Measurements from ENCODE around the gene TRH. TPM values are rescaled to one million over a fixed set of nuclear protein-coding genes. Genes with fewer than 3 reads are reported as not detected.
"Not testable (repeated sequence)": the region's sequence is repeated elsewhere in the genome, so short reads cannot be mapped to it uniquely, and the experiment has no call there.

TRH gene
- polyA plus RNA-seq, 2 donors, result not detected

GRCh38 chr3:129992781-129993180, 18.3 kb downstream of the TRH start:
- Histone ChIP-seq H3K27me3 (ENCODE audit: control insufficient read depth in 1 of 2, insufficient read depth in 2 of 2, low read length in 2 of 2) (no peaks in the 10 kb centered on the region), H3K4me3 (ENCODE audit: low read depth in 1 of 2, low read length in 2 of 2) (no peak overlapping the region), H3K9me3 (ENCODE audit: control insufficient read depth in 2 of 2, insufficient read depth in 1 of 2, low read depth in 1 of 2, low read length in 1 of 2) (no peaks in the 10 kb centered on the region), H3K4me1 (ENCODE audit: control insufficient read depth in 2 of 2, insufficient read depth in 2 of 2, low read length in 1 of 2) (no peaks in the 10 kb centered on the region), H3K27ac (ENCODE audit: low read depth in 2 of 2, low read length in 1 of 2) (no peak overlapping the region), H3K36me3 (ENCODE audit: control insufficient read depth in 2 of 2, insufficient read depth in 2 of 2, low read length in 1 of 2) (no peaks in the 10 kb centered on the region)
- WGBS, 2 donors, result 59 to 60% methylated on average over 3 of the region's 3 CpGs

DNA sequence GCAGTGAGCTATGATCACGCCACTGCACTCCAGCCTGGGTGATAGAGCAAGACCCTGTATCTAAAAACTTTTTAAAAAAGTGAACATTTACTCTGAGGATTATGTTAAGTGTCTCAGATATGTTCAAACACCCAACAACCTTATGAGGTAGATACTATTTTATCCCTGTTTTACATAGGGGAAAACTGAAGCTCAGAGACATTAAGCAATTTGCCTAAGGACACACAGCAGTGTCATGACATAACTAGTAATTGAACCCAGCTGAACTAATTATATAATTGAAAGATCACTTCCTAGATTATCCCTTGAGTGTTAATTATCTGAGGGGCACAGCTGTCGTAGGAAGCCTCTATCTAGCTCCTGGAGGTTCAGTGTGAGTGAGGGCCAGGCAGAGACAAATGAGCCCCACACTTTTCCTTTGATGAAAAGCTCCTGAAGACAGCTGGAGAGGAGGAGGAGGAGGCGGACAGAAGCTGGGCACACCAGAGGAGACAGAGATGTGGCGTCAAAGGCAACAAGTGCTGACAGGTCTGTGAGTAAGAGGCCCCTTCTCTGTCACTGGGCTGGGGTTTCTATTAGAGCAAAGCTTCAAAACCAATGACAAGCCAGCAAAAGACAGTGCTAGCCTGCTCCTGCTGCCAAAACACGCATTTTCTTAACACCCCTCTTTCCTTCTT, 20.5 kb downstream of the TRH start:
- no peak overlapping the region for H3K4me3 ChIP-seq (ENCODE audit: low read depth in 1 of 2, low read length in 2 of 2)
- H3K9me3 ChIP-seq (ENCODE audit: control insufficient read depth in 2 of 2, insufficient read depth in 1 of 2, low read depth in 1 of 2, low read length in 1 of 2), result no peaks in the 10 kb centered on the region
- no peak overlapping the region for H3K27ac ChIP-seq (ENCODE audit: low read depth in 2 of 2, low read length in 1 of 2)
- H3K27me3 ChIP-seq (ENCODE audit: control insufficient read depth in 1 of 2, insufficient read depth in 2 of 2, low read length in 2 of 2), result no peaks in the 10 kb centered on the region
- WGBS, 2 donors, result 51 to 53% methylated on average over 5 of the region's 5 CpGs
- no peaks in the 10 kb centered on the region for H3K4me1 ChIP-seq (ENCODE audit: control insufficient read depth in 2 of 2, insufficient read depth in 2 of 2, low read length in 1 of 2)
- H3K36me3 ChIP-seq (ENCODE audit: control insufficient read depth in 2 of 2, insufficient read depth in 2 of 2, low read length in 1 of 2), result no peaks in the 10 kb centered on the region

DNA sequence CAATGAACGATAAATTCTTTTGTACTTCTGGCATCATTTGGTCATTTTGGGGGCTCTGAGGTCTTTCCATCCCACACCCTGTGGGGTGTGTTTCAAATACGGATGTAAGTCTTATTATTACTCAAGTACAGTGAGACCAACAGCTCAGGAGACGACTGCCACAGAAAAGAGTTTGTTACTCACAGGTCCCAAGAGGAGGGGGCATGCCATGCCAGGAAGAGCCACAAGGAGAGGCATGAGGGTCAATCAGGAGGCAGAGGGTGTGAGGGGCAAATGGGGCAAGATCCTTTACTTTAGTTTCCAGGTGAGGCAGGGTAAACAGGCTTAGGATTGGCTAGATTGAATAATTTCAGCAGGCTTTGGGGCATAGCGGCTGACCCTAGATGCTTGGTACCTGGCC, 21.6 kb downstream of the TRH start:
- WGBS, 2 donors, result 85 to 88% methylated on average over 4 of the region's 4 CpGs
- Histone ChIP-seq H3K27me3 (ENCODE audit: control insufficient read depth in 1 of 2, insufficient read depth in 2 of 2, low read length in 2 of 2) (no peaks in the 10 kb centered on the region), H3K27ac (ENCODE audit: low read depth in 2 of 2, low read length in 1 of 2) (no peak overlapping the region), H3K36me3 (ENCODE audit: control insufficient read depth in 2 of 2, insufficient read depth in 2 of 2, low read length in 1 of 2) (no peaks in the 10 kb centered on the region), H3K4me3 (ENCODE audit: low read depth in 1 of 2, low read length in 2 of 2) (no peak overlapping the region), H3K9me3 (ENCODE audit: control insufficient read depth in 2 of 2, insufficient read depth in 1 of 2, low read depth in 1 of 2, low read length in 1 of 2) (no peaks in the 10 kb centered on the region), H3K4me1 (ENCODE audit: control insufficient read depth in 2 of 2, insufficient read depth in 2 of 2, low read length in 1 of 2) (no peaks in the 10 kb centered on the region)

- not testable (repeated sequence) for H3K9me3 ChIP-seq (ENCODE audit: control insufficient read depth in 2 of 2, insufficient read depth in 1 of 2, low read depth in 1 of 2, low read length in 1 of 2); H3K4me1 ChIP-seq (ENCODE audit: control insufficient read depth in 2 of 2, insufficient read depth in 2 of 2, low read length in 1 of 2); H3K27me3 ChIP-seq (ENCODE audit: control insufficient read depth in 1 of 2, insufficient read depth in 2 of 2, low read length in 2 of 2); H3K4me3 ChIP-seq (ENCODE audit: low read depth in 1 of 2, low read length in 2 of 2); H3K36me3 ChIP-seq (ENCODE audit: control insufficient read depth in 2 of 2, insufficient read depth in 2 of 2, low read length in 1 of 2); H3K27ac ChIP-seq (ENCODE audit: low read depth in 2 of 2, low read length in 1 of 2)
- WGBS, 2 donors, result 66 to 78% methylated on average over 5 of the region's 5 CpGs
Observed at GRCh38 chr3:129999176-129999575, 24.7 kb downstream of the TRH start.

GRCh38 chr3:130002666-130003598, 28.4 kb downstream of the TRH start:
- not testable (repeated sequence) for H3K36me3 ChIP-seq (ENCODE audit: control insufficient read depth in 2 of 2, insufficient read depth in 2 of 2, low read length in 1 of 2); H3K27me3 ChIP-seq (ENCODE audit: control insufficient read depth in 1 of 2, insufficient read depth in 2 of 2, low read length in 2 of 2); H3K27ac ChIP-seq (ENCODE audit: low read depth in 2 of 2, low read length in 1 of 2); H3K9me3 ChIP-seq (ENCODE audit: control insufficient read depth in 2 of 2, insufficient read depth in 1 of 2, low read depth in 1 of 2, low read length in 1 of 2); H3K4me1 ChIP-seq (ENCODE audit: control insufficient read depth in 2 of 2, insufficient read depth in 2 of 2, low read length in 1 of 2)
- peak overlapping the region; percentile 33 to 50 for H3K4me3 ChIP-seq (ENCODE audit: low read depth in 1 of 2, low read length in 2 of 2)
- 4 to 9% methylated on average over 28 to 83 of the region's 86 CpGs for WGBS, 2 donors

GRCh38 chr3:130010556-130010955, 36.0 kb downstream of the TRH start:
- no peaks in the 10 kb centered on the region for H3K9me3 ChIP-seq (ENCODE audit: control insufficient read depth in 2 of 2, insufficient read depth in 1 of 2, low read depth in 1 of 2, low read length in 1 of 2)
- H3K27ac ChIP-seq (ENCODE audit: low read depth in 2 of 2, low read length in 1 of 2), result no peak overlapping the region
- no peaks in the 10 kb centered on the region for H3K36me3 ChIP-seq (ENCODE audit: control insufficient read depth in 2 of 2, insufficient read depth in 2 of 2, low read length in 1 of 2)
- H3K27me3 ChIP-seq (ENCODE audit: control insufficient read depth in 1 of 2, insufficient read depth in 2 of 2, low read length in 2 of 2), result no peaks in the 10 kb centered on the region
- no peak overlapping the region for H3K4me3 ChIP-seq (ENCODE audit: low read depth in 1 of 2, low read length in 2 of 2)
- WGBS, 2 donors, result 86 to 92% methylated on average over 19 of the region's 19 CpGs
- H3K4me1 ChIP-seq (ENCODE audit: control insufficient read depth in 2 of 2, insufficient read depth in 2 of 2, low read length in 1 of 2), result no peaks in the 10 kb centered on the region

DNA sequence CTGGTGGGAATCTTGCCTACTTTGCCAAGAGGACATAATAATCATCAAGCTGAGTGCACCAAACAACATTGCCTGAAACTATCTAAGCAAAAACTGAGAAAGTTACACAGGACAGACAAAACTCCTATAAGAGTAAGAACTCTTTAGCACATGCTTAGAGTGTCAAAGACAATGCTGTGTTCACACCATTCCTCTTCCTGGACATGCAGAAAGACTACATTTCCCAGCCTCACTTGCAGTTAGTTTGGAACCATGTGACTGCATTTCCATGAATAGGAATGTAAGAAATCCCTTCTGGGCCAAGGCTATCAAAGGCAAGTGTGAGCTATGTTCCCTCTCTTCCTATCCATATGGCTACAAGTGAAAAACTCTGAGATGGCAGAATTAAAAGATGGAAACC, 37.6 kb downstream of the TRH start:
- H3K27me3 ChIP-seq (ENCODE audit: control insufficient read depth in 1 of 2, insufficient read depth in 2 of 2, low read length in 2 of 2); H3K4me3 ChIP-seq (ENCODE audit: low read depth in 1 of 2, low read length in 2 of 2); H3K4me1 ChIP-seq (ENCODE audit: control insufficient read depth in 2 of 2, insufficient read depth in 2 of 2, low read length in 1 of 2); H3K36me3 ChIP-seq (ENCODE audit: control insufficient read depth in 2 of 2, insufficient read depth in 2 of 2, low read length in 1 of 2); H3K9me3 ChIP-seq (ENCODE audit: control insufficient read depth in 2 of 2, insufficient read depth in 1 of 2, low read depth in 1 of 2, low read length in 1 of 2); H3K27ac ChIP-seq (ENCODE audit: low read depth in 2 of 2, low read length in 1 of 2): not testable (repeated sequence)

DNA sequence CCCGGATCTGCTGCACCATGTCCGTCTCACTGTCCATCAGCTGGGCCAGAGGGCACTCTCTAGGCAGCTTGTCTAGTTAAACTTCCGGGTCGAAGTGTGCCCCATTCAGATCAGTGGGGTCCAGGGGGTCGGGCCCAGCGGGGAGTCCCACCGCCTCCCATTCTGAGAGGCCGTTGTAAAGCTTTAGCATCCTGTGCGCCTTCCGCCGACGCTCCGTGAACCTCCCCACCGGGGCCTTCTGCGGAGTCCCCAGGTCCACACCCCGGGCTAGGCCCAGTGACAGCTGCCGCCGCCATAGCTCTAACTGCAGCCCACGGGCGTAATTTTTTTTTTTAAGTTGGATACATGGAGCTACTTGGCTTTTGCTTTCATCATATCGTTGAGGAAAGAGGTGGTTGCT, 38.7 kb downstream of the TRH start:
- H3K36me3 ChIP-seq (ENCODE audit: control insufficient read depth in 2 of 2, insufficient read depth in 2 of 2, low read length in 1 of 2); H3K27me3 ChIP-seq (ENCODE audit: control insufficient read depth in 1 of 2, insufficient read depth in 2 of 2, low read length in 2 of 2); H3K4me1 ChIP-seq (ENCODE audit: control insufficient read depth in 2 of 2, insufficient read depth in 2 of 2, low read length in 1 of 2); H3K9me3 ChIP-seq (ENCODE audit: control insufficient read depth in 2 of 2, insufficient read depth in 1 of 2, low read depth in 1 of 2, low read length in 1 of 2); H3K4me3 ChIP-seq (ENCODE audit: low read depth in 1 of 2, low read length in 2 of 2); H3K27ac ChIP-seq (ENCODE audit: low read depth in 2 of 2, low read length in 1 of 2): not testable (repeated sequence)
- 90 to 94% methylated on average over 20 to 21 of the region's 21 CpGs for WGBS, 2 donors

DNA sequence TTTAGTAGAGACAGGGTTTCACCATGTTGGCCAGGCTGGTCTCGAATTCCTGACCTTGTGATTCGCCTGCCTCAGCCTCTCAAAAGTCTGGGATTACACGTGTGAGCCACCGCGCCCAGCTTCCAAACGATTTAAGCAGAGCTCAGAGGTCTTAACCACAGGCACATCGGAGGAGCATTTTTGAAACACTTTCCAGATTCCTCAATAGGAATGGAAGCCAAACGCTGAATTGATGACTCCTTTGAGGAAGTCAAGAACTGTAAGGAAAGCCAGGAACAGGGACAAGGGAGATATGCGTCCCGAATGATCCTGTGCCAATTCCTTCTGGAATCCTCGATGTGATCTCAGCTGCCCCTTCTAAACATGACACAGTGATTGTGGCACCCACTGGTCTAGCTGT, 40.0 kb downstream of the TRH start:
- WGBS, 2 donors, result 78 to 81% methylated on average over 11 of the region's 11 CpGs
- no peak overlapping the region for H3K27ac ChIP-seq (ENCODE audit: low read depth in 2 of 2, low read length in 1 of 2)
- H3K4me1 ChIP-seq (ENCODE audit: control insufficient read depth in 2 of 2, insufficient read depth in 2 of 2, low read length in 1 of 2), result no peaks in the 10 kb centered on the region
- no peaks in the 10 kb centered on the region for H3K36me3 ChIP-seq (ENCODE audit: control insufficient read depth in 2 of 2, insufficient read depth in 2 of 2, low read length in 1 of 2)
- no peaks in the 10 kb centered on the region for H3K27me3 ChIP-seq (ENCODE audit: control insufficient read depth in 1 of 2, insufficient read depth in 2 of 2, low read length in 2 of 2)
- no peaks in the 10 kb centered on the region for H3K9me3 ChIP-seq (ENCODE audit: control insufficient read depth in 2 of 2, insufficient read depth in 1 of 2, low read depth in 1 of 2, low read length in 1 of 2)
- no peak overlapping the region for H3K4me3 ChIP-seq (ENCODE audit: low read depth in 1 of 2, low read length in 2 of 2)

- H3K9me3 ChIP-seq (ENCODE audit: control insufficient read depth in 2 of 2, insufficient read depth in 1 of 2, low read depth in 1 of 2, low read length in 1 of 2); H3K4me1 ChIP-seq (ENCODE audit: control insufficient read depth in 2 of 2, insufficient read depth in 2 of 2, low read length in 1 of 2); H3K27ac ChIP-seq (ENCODE audit: low read depth in 2 of 2, low read length in 1 of 2); H3K4me3 ChIP-seq (ENCODE audit: low read depth in 1 of 2, low read length in 2 of 2); H3K36me3 ChIP-seq (ENCODE audit: control insufficient read depth in 2 of 2, insufficient read depth in 2 of 2, low read length in 1 of 2); H3K27me3 ChIP-seq (ENCODE audit: control insufficient read depth in 1 of 2, insufficient read depth in 2 of 2, low read length in 2 of 2): not testable (repeated sequence)
- WGBS, 2 donors, result 72 to 81% methylated on average over 13 of the region's 13 CpGs
Observed at GRCh38 chr3:130017661-130018060, 43.1 kb downstream of the TRH start.

Measured in esophagus (tissue), 2 donors.